GM21447 (cell line): Measurements from ENCODE around the gene ADGRG3.
"Not testable (repeated sequence)": the region's sequence is repeated elsewhere in the genome, so short reads cannot be mapped to it uniquely, and the experiment has no call there.

ENCODE experiments used
- ATAC-seq: cut with Tn5 transposase; IDR thresholded peaks from one replicate; pipeline ENCODE4 v1.9.1; 2021; ENCODE audit not compliant: unreplicated experiment

ADGRG3 gene

GRCh38 chr16:57661936-57662906 is 5.9 kb upstream of the ADGRG3 start:
- no peak for ATAC-seq

GRCh38 chr16:57663436-57663835 is 4.7 kb upstream of the ADGRG3 start:
- ATAC-seq: no peak

- no peak for ATAC-seq
These were observed 4.0 kb upstream of the ADGRG3 start for GRCh38 chr16:57663917-57664661.

- no peak for ATAC-seq
These were observed 3.5 kb upstream of the ADGRG3 start for GRCh38 chr16:57664662-57665025.

DNA sequence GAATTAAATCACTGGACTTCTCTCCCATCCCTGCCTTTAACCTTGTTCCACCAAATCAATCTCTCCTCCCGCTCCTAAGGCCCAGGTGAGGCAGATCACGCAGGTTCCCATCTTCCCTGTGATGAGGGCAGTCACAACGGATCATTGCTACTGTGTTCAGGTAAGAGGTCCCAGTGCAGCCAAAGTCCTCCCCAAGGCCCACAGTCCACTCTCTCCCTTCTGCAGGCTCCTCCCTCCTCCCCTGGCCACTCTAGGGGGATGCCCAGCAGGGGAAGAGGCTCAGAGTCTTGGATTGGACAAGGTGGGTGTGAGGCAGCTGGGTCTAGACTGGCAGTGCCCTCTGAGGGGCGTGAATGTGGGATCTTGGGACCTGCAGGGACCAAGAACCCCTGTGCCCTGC is 2.6 kb upstream of the ADGRG3 start:
- ATAC-seq: no peak

DNA sequence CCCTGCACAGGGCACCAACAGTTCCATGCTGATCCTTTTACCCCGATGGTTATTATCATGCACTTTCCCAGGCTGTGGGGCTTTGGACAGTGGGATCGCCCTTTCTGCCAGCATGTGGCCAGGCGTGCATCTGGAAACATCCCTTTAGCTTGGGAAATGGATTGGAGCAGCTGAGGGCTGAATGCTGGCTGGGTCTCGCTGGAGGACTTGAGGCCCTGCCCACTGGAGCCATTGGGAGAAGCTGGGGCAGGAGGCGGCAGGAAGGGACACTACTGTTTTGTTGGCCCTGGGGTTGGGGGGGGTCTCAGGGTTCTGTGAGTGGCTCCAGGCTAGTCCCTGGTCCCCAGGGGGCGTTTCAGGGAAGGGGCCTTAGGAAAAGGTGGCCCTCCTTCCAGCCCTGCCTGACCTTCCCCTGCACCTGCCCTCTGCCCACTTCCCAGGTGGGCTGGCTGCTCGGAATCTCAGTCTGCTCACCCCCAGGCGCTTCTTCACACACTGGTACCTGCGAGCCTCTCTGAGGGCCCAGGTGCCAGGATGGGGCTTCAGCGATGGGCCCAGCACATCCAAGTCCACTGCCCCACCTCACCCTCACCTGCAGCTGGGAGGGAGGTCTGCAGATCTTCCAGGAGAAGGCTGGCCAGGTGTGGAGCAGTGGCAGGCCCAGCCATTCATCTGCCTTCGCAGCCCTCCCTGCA is 1.6 kb upstream of the ADGRG3 start:
- ATAC-seq: no peak

DNA sequence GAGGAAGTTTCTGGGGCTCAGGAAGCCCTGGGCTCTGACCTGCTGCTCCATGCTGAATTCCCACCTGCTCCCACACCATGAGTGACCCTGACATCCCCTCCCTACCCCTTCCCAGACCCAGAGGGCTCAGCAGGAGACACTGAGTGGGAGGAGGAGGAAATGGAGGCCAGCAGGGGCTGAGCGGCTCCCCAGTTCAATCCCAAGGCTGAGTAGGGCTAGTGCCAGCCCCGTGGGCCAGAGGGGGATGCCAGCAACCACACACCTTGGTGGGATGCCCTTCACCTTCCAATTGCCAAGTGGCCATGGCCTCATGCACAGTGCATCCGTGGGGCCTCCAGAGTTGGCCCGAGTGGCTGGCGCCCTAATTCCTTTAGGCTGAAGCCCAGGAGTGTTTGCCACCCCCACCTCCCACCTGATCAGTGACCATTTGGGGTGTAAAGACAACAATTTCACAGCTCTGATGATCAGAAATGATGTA is 1.0 kb upstream of the ADGRG3 start:
- ATAC-seq: no peak

DNA sequence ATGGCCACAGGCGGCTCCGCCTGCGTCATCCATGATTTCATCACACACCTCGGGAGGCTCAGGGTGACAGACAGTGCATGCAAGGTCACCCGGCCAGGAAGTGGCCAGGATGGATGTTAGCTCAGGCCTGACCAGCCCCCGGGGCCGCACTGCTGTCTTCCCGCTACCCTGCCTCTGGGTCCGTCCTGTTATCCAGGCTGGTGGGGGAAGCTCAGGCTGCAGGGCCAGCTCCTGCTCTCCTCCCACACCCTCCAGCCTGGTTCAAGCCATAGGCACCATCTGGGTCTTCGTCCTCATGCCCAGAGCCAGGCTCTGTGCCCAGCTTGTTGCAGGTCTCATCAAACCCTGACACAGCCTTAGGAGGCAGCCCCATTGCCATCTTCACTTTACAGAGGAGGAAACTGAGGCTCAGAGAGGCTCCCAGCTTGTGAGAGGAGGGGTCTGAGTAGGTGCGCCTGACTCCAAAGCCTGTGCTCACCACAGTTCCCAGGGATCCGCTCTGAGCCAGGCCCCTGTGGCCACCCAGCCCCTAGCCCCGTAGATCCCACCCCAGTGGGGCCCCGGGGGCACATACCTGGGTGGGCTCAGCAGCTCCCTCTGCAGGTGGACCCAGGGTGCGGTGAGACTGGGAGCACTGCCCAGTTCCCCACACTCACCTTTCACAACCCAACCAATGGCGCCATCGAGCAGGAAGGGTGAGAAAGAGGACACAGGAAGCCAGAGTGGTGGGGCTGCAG is 412 bp upstream of the ADGRG3 start:
- no peak for ATAC-seq

DNA sequence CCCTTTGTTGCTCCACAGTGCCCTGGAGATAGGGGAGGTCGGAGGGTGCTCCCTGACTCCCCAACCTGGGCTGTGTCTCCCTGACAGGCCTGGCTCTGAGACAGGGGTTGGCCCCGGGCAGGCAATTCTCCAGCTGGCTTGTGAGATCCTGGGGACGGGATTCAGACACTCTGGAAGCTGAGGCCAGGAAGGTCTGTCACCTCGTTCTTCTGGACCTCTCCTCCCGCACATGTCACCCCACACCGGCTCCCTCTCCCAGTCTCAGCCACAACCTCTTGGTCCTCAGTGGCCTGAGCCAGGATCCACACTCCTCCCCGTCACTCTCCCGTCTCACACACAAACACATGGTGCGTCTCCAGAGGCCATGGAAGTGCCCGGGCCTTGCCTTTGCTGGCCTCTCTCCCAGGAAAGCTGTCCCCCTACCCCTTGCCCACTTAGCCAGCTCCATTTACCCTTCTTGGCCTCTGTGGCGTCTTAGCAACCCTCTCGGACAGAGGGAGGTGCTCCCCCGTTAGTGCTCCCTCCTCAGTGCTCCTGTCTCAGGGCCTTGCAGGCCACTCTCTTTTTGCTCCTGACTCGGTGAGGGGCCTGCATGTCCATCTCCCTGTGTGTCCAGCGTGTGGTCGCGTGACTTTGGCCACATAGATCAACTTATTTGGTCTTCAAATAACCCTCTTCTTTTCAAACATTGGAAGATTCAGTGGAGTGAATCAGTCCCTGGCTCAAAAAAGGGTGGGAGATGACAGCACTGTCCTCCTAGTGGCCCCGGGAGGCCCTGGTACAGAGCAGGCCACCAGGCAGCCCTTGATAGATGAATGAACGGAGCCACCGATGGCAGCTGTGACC is 747 bp downstream of the ADGRG3 start:
- ATAC-seq: no peak

- ATAC-seq: no peak
These were observed 1.5 kb downstream of the ADGRG3 start for GRCh38 chr16:57669476-57670162.

DNA sequence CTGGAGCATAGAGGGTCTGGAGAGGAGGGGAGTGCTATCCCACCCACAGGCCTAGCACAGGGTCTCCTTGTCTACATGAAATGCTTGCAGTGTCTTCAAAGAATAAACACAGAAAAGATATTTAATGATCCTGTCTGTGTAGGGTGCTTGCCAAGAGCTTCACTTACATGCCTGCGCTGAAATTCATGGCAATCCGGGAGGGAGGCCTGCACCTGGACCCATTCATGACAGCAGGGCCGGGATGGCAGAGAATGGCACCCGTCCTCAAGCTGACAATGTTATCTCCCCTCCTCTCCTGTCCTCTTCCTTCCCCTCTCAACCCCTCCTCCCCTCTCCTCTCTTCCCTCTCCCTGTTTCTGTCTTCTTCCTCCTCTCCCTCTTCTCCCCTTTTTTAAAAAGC is 2.1 kb downstream of the ADGRG3 start:
- ATAC-seq: no peak

- not testable (repeated sequence) for ATAC-seq
These were observed 3.3 kb downstream of the ADGRG3 start for GRCh38 chr16:57671451-57671850.

DNA sequence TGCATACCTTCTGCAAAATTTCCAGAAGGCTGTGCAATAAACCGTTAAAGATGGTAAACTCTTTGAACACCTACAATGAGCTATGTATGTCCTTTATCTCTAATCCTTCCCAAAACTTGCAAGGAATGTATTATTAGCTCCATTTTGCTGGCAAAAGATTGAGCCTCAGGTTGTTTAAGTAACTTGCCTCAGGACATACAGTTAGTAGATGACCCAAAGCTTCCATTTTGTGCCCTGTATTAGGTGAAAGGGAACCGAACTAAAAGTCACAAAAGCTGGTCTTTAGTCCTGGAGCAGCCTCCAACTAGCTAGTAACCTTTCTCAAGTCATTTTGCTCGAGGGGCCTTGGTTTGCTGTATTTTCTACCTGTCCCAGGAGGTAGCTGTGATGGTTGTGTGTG is 4.3 kb downstream of the ADGRG3 start:
- ATAC-seq: no peak

- ATAC-seq: no peak
These were observed 4.7 kb downstream of the ADGRG3 start for GRCh38 chr16:57672824-57673223.

- no peak for ATAC-seq
These were observed 7.8 kb downstream of the ADGRG3 start for GRCh38 chr16:57675741-57676551.

GRCh38 chr16:57676553-57677085 is 8.5 kb downstream of the ADGRG3 start:
- ATAC-seq: no peak

GRCh38 chr16:57677622-57678369 is 9.7 kb downstream of the ADGRG3 start:
- no peak for ATAC-seq
